ENCODE results near the gene EIF1. TPM values are rescaled to one million over a fixed set of nuclear protein-coding genes. Genes with fewer than 3 reads are reported as not detected.
A peak's percentile ranks its signal among the peaks of the same experiment; 100 is the strongest.
"Not testable (repeated sequence)": the region's sequence is repeated elsewhere in the genome, so short reads cannot be mapped to it uniquely, and the experiment has no call there.

Gene EIF1
- total RNA-seq, 2 donors from 2014 or later, result 526 to 573 TPM

DNA sequence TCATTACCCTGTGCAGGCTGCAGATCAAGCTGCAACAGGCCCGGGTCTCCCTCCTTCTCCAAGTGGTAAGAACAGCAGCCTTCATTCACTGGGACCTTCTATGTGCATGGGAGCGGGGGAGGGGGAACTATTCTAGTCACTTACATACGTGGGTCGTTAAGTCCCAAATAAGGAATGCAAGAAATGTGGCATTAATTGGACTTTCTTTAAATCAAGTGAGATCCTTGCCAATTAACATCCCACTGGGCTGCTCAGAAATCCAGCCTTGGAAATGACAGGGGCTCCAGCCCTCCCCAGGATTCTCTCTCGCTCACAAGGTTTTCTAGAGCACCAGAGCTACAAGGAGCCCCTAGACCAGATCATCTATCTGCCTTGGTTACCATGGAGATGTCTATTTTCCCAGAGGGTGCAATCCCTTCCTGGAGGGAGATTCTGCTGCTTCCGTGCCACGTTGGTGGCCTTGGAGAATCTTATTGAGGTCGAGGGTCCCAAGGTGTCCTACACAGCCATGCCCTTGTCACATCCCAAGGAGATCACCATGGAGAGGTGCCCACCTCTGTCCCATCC, 5.2 kb upstream of the EIF1 start:
- H3K4me3 ChIP-seq (ENCODE audit: low read length), result no peak overlapping the region
- peaks cover 7% of the 10 kb centered on the region for H3K9me3 ChIP-seq (ENCODE audit: control insufficient read depth, low read length)
- Mint-ChIP-seq H3K27me3 (ENCODE audit: insufficient read depth) (peaks cover 10% of the 10 kb centered on the region), H3K9me3 (peaks cover 23% of the 10 kb centered on the region), H3K36me3 (ENCODE audit: low read depth) (no peaks in the 10 kb centered on the region), H3K4me3 (no peak overlapping the region), H3K27ac (no peak overlapping the region), H3K4me1 (peaks cover 18% of the 10 kb centered on the region)
- TF ChIP-seq, protein P1, sequence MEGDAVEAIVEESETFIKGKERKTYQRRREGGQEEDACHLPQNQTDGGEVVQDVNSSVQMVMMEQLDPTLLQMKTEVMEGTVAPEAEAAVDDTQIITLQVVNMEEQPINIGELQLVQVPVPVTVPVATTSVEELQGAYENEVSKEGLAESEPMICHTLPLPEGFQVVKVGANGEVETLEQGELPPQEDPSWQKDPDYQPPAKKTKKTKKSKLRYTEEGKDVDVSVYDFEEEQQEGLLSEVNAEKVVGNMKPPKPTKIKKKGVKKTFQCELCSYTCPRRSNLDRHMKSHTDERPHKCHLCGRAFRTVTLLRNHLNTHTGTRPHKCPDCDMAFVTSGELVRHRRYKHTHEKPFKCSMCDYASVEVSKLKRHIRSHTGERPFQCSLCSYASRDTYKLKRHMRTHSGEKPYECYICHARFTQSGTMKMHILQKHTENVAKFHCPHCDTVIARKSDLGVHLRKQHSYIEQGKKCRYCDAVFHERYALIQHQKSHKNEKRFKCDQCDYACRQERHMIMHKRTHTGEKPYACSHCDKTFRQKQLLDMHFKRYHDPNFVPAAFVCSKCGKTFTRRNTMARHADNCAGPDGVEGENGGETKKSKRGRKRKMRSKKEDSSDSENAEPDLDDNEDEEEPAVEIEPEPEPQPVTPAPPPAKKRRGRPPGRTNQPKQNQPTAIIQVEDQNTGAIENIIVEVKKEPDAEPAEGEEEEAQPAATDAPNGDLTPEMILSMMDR (conservative IDR thresholded peaks at IDR 0.05), result no peak
- DNase-seq, result peak; percentile 47
- WGBS, 2 experiments (ENCODE audit: insufficient coverage in 1 of 2, insufficient read length in 1 of 2), result 85 to 89% methylated on average over 4 to 8 of the region's 8 CpGs
- H3K27ac ChIP-seq (ENCODE audit: low read depth, low read length), result no peak overlapping the region
- no peaks in the 10 kb centered on the region for H3K36me3 ChIP-seq (ENCODE audit: control insufficient read depth, insufficient read depth, low read length)
- no peak overlapping the region for H3K9ac ChIP-seq (ENCODE audit: extremely low read depth, low read length, poor library complexity, severe bottlenecking)
- H3K27me3 ChIP-seq (ENCODE audit: control insufficient read depth, insufficient read depth, low read length, poor library complexity, severe bottlenecking), result no peaks in the 10 kb centered on the region
- H3K4me1 ChIP-seq (ENCODE audit: control insufficient read depth, insufficient read depth, low read length), result no peaks in the 10 kb centered on the region

DNA sequence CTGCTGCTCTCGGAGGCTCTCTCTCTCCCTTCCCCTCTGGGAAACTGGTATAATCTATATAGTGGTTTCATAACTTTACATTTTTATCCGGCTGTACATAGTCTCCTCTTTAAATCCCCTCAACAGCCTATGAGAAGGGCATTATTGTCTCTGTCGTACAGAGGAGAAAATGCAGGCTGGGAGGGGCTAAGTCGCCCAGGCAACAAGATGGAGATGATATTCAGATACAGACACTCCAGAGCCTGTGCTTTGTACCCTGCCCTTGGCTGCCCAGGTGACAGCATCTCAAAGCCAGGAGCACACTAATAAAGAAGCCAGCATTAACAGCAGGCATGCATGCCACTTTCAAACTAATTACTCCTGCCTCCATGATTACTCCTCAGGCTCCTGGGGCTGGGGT, 4.7 kb upstream of the EIF1 start:
- Mint-ChIP-seq H3K4me1 (peaks cover 13% of the 10 kb centered on the region), H3K4me3 (no peak overlapping the region), H3K36me3 (ENCODE audit: low read depth) (no peaks in the 10 kb centered on the region), H3K9me3 (peaks cover 23% of the 10 kb centered on the region), H3K27ac (no peak overlapping the region), H3K27me3 (ENCODE audit: insufficient read depth) (peaks cover 10% of the 10 kb centered on the region)
- Histone ChIP-seq H3K27me3 (ENCODE audit: control insufficient read depth, insufficient read depth, low read length, poor library complexity, severe bottlenecking) (no peaks in the 10 kb centered on the region), H3K9me3 (ENCODE audit: control insufficient read depth, low read length) (peaks cover 7% of the 10 kb centered on the region), H3K27ac (ENCODE audit: low read depth, low read length) (no peak overlapping the region), H3K4me3 (ENCODE audit: low read length) (no peak overlapping the region), H3K9ac (ENCODE audit: extremely low read depth, low read length, poor library complexity, severe bottlenecking) (no peak overlapping the region), H3K4me1 (ENCODE audit: control insufficient read depth, insufficient read depth, low read length) (no peaks in the 10 kb centered on the region), H3K36me3 (ENCODE audit: control insufficient read depth, insufficient read depth, low read length) (no peaks in the 10 kb centered on the region)
- WGBS, 2 experiments (ENCODE audit: insufficient coverage in 1 of 2, insufficient read length in 1 of 2), result 75 to 81% methylated on average over 2 to 4 of the region's 4 CpGs
- TF ChIP-seq, protein P1 (conservative IDR thresholded peaks at IDR 0.05), result no peak
- peak; percentile 41 for DNase-seq

DNA sequence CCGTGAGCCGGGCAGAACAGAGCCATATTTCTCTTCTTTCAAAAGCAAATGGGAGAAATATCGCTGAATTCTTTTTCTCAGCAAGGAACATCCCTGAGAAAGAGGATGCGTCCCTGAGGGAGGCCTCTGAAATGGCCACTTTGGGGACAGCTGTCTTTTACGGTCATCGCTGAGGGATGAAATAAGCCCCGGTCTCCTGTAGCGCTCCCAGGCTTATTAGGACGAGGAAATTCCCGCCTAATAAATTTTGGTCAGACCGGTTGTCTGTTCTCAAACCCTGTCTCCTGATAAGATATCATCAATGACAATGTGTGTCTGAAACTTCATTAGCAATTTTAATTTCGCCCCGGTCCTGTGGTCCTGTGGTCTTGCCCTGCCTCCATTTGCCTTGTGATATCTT, 2.9 kb upstream of the EIF1 start:
- H3K4me1 Mint-ChIP-seq; H3K27ac ChIP-seq (ENCODE audit: low read depth, low read length); H3K9ac ChIP-seq (ENCODE audit: extremely low read depth, low read length, poor library complexity, severe bottlenecking); H3K27ac Mint-ChIP-seq; H3K4me1 ChIP-seq (ENCODE audit: control insufficient read depth, insufficient read depth, low read length); H3K27me3 ChIP-seq (ENCODE audit: control insufficient read depth, insufficient read depth, low read length, poor library complexity, severe bottlenecking); H3K9me3 ChIP-seq (ENCODE audit: control insufficient read depth, low read length); H3K4me3 ChIP-seq (ENCODE audit: low read length); H3K4me3 Mint-ChIP-seq: not testable (repeated sequence)
- Mint-ChIP-seq H3K36me3 (ENCODE audit: low read depth) (peaks cover 14% of the 10 kb centered on the region), H3K27me3 (ENCODE audit: insufficient read depth) (peaks cover 10% of the 10 kb centered on the region), H3K9me3 (peaks cover 23% of the 10 kb centered on the region)
- H3K36me3 ChIP-seq (ENCODE audit: control insufficient read depth, insufficient read depth, low read length), result peaks cover 14% of the 10 kb centered on the region
- peak; percentile 42 for DNase-seq
- 91 to 92% methylated on average over 11 to 13 of the region's 13 CpGs for WGBS, 2 experiments (ENCODE audit: insufficient coverage in 1 of 2, insufficient read length in 1 of 2)

GRCh38 chr17:41686281-41686680, 2.4 kb upstream of the EIF1 start:
- 92% methylated on average over 4 of the region's 4 CpGs; no CpG with 5 or more reads in 1 of the 2 experiments for WGBS, 2 experiments (ENCODE audit: insufficient coverage in 1 of 2, insufficient read length in 1 of 2)
- TF ChIP-seq, protein P1 (conservative IDR thresholded peaks at IDR 0.05), result no peak
- no peak for DNase-seq
- Mint-ChIP-seq H3K9me3 (peaks cover 23% of the 10 kb centered on the region), H3K27ac (no peak overlapping the region), H3K4me3 (no peak overlapping the region), H3K36me3 (ENCODE audit: low read depth) (peaks cover 19% of the 10 kb centered on the region), H3K27me3 (ENCODE audit: insufficient read depth) (peaks cover 10% of the 10 kb centered on the region), H3K4me1 (peaks cover 9% of the 10 kb centered on the region)
- Histone ChIP-seq H3K4me1 (ENCODE audit: control insufficient read depth, insufficient read depth, low read length) (no peaks in the 10 kb centered on the region), H3K36me3 (ENCODE audit: control insufficient read depth, insufficient read depth, low read length) (peaks cover 20% of the 10 kb centered on the region), H3K27me3 (ENCODE audit: control insufficient read depth, insufficient read depth, low read length, poor library complexity, severe bottlenecking) (no peaks in the 10 kb centered on the region), H3K27ac (ENCODE audit: low read depth, low read length) (no peak overlapping the region), H3K9ac (ENCODE audit: extremely low read depth, low read length, poor library complexity, severe bottlenecking) (no peak overlapping the region), H3K4me3 (ENCODE audit: low read length) (no peak overlapping the region), H3K9me3 (ENCODE audit: control insufficient read depth, low read length) (peaks cover 7% of the 10 kb centered on the region)

Data from endodermal cell (in vitro differentiated cells).